SU-DHL-6 (cell line): ENCODE data around the gene PLCB1.

ENCODE experiments used
- H2AFZ ChIP-seq: fragments of 200-600 bp; sonication (generic); 2 replicates; pipeline ENCODE4 v1.6.1; 2014; ENCODE audit warnings: low read depth, mild to moderate bottlenecking, moderate library complexity, mixed read lengths, antibody characterized with exemption, low read length; ENCODE audit not compliant: severe bottlenecking
- H3F3A ChIP-seq: fragments of 200-600 bp; shearing (Covaris generic); 2 replicates; pipeline ENCODE4 v1.6.0; 2016; ENCODE audit warnings: antibody characterized with exemption, mild to moderate bottlenecking; ENCODE audit not compliant: insufficient read depth
- H3K27ac ChIP-seq: fragments of 200-600 bp; sonication (generic); 2 replicates; pipeline ENCODE4 v1.5.1; 2016; ENCODE audit warnings: low read depth, mild to moderate bottlenecking, low read length, moderate library complexity, mixed read lengths
- H3K27me3 ChIP-seq: fragments of 200-600 bp; sonication (generic), shearing (Covaris generic); 2 replicates; pipeline ENCODE4 v1.6.0; 2014; ENCODE audit warnings: mild to moderate bottlenecking, low read length
- H3K36me3 ChIP-seq: fragments of 200-600 bp; sonication (generic); 2 replicates; pipeline ENCODE4 v1.6.1; 2014; ENCODE audit warnings: mild to moderate bottlenecking, low read length, mixed read lengths
- H3K4me2 ChIP-seq: fragments of 300-600, 200-600 bp; shearing (Covaris generic), sonication (generic); 2 replicates; pipeline ENCODE4 v1.6.0; 2014; ENCODE audit warnings: low read length, low read depth, mild to moderate bottlenecking; ENCODE audit not compliant: poor library complexity, severe bottlenecking
- H3K4me3 ChIP-seq: fragments of 200-600 bp; sonication (generic); 2 replicates; pipeline ENCODE4 v1.5.1; 2014; ENCODE audit warnings: antibody characterized with exemption, low read length, mild to moderate bottlenecking, mixed read lengths; ENCODE audit not compliant: insufficient read depth, poor library complexity, severe bottlenecking
- H3K79me2 ChIP-seq: fragments of 200-600 bp; sonication (generic); 2 replicates; pipeline ENCODE4 v1.6.1; 2014; ENCODE audit warnings: mild to moderate bottlenecking, low read length, moderate library complexity; ENCODE audit not compliant: insufficient read depth
- H3K9ac ChIP-seq: fragments of 200-600 bp; sonication (generic); 2 replicates; pipeline ENCODE4 v1.7.0; 2014; ENCODE audit warnings: mild to moderate bottlenecking, low read length
- H3K9me2 ChIP-seq: fragments of 200-600 bp; sonication (generic); replicated peaks from 2 replicates; pipeline ENCODE4 v1.6.1; 2014; ENCODE audit warnings: low read length; ENCODE audit not compliant: insufficient read depth
- H3K9me3 ChIP-seq: fragments of 200-600 bp; sonication (generic); 2 replicates; pipeline ENCODE4 v1.6.1; 2014; ENCODE audit warnings: low read length, mixed read lengths; ENCODE audit not compliant: insufficient read depth
- H4K20me1 ChIP-seq: fragments of 200-600 bp; sonication (generic); 2 replicates; pipeline ENCODE4 v1.6.1; 2014; ENCODE audit warnings: low read depth, mild to moderate bottlenecking, antibody characterized with exemption, low read length, moderate library complexity, mixed read lengths
- EZH2phosphoT487 ChIP-seq: fragments of 200-600 bp; sonication (generic), shearing (Covaris generic); conservative IDR thresholded peaks from 2 replicates; pipeline ENCODE4 v1.6.1; 2018; ENCODE audit warnings: mild to moderate bottlenecking, antibody characterized with exemption, low read length, moderate library complexity, mixed read lengths
- TF ChIP-seq, protein P1 (sequence below): fragments of 200-600 bp; sonication (generic); IDR thresholded peaks from one replicate; pipeline ENCODE4 v1.5.1; 2017; ENCODE audit warnings: antibody characterized with exemption, mild to moderate bottlenecking, low read length, moderate library complexity; ENCODE audit not compliant: insufficient read depth, poor library complexity, severe bottlenecking

The PLCB1 gene

DNA sequence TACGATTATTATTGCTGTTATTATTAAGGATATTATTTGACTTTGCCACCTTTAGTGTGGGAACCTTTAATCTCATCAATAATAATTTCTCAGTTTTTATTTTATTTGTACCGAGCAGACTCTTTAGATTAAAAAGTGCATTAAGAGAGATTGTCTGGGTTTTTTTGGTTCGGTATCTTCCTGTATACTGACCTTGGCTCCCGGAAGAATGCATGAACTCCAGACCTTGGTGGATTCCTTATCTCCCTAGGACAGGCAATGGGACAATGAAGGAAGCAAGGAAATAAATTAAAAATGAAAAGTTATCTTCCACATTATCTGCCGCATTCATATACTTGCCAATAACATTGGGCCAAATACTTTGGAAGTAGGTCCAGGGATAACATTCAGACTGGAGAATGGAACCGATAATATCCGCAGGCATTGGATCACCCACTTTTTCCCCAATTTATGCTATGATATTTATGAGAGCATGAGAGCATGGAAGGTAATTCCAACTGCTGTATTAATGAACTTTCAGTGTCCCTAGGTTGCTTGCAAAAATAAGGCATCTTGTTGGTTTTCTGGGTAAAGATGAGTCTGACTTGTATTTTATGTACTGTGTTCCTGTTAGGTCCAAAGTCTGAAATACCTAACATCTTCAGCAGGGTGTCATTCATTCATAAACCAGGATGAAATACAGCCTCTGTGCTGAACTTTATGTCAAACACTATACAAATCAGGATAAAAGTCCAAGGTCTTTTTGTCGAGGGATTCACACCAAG lies 232.1 kb downstream of the PLCB1 start:
- H3K9me3 ChIP-seq = no peaks in the 10 kb centered on the region
- H4K20me1 ChIP-seq = no peaks in the 10 kb centered on the region
- H3K9ac ChIP-seq = no peak overlapping the region
- no peaks in the 10 kb centered on the region for H3K79me2 ChIP-seq
- no peak overlapping the region for H3K4me3 ChIP-seq
- H3F3A ChIP-seq = no peaks in the 10 kb centered on the region
- H3K9me2 ChIP-seq = no peaks in the 10 kb centered on the region
- H3K36me3 ChIP-seq = no peaks in the 10 kb centered on the region
- H3K4me2 ChIP-seq = no peak overlapping the region
- H2AFZ ChIP-seq = no peak overlapping the region
- H3K27ac ChIP-seq = no peak overlapping the region
- no peak for TF ChIP-seq EZH2phosphoT487
- TF ChIP-seq, protein P1, sequence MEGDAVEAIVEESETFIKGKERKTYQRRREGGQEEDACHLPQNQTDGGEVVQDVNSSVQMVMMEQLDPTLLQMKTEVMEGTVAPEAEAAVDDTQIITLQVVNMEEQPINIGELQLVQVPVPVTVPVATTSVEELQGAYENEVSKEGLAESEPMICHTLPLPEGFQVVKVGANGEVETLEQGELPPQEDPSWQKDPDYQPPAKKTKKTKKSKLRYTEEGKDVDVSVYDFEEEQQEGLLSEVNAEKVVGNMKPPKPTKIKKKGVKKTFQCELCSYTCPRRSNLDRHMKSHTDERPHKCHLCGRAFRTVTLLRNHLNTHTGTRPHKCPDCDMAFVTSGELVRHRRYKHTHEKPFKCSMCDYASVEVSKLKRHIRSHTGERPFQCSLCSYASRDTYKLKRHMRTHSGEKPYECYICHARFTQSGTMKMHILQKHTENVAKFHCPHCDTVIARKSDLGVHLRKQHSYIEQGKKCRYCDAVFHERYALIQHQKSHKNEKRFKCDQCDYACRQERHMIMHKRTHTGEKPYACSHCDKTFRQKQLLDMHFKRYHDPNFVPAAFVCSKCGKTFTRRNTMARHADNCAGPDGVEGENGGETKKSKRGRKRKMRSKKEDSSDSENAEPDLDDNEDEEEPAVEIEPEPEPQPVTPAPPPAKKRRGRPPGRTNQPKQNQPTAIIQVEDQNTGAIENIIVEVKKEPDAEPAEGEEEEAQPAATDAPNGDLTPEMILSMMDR = no peak
- H3K27me3 ChIP-seq = no peaks in the 10 kb centered on the region

DNA sequence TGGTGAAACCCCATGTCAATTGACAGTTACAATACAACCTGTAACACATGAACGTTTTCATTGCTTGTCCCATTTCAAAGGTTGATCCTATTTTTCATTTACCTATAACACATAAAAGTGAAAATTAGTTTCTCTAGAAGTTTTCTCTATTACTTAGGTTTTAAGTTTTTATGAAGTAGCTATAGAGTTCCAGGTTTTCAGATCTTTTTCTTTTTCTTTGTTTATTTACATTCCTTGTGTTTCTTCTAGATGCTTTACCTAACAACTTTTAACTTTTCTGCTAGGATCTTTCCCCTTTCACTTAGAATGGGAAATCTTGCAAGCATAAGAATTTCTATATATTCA lies 232.6 kb downstream of the PLCB1 start:
- H3K27ac ChIP-seq = no peak overlapping the region
- no peak overlapping the region for H3K9ac ChIP-seq
- no peak for TF ChIP-seq EZH2phosphoT487
- TF ChIP-seq, protein P1 = no peak
- no peaks in the 10 kb centered on the region for H3K27me3 ChIP-seq
- no peaks in the 10 kb centered on the region for H4K20me1 ChIP-seq
- no peak overlapping the region for H2AFZ ChIP-seq
- no peaks in the 10 kb centered on the region for H3K79me2 ChIP-seq
- H3K4me2 ChIP-seq = no peak overlapping the region
- no peak overlapping the region for H3K4me3 ChIP-seq
- H3K9me3 ChIP-seq = no peaks in the 10 kb centered on the region
- no peaks in the 10 kb centered on the region for H3K36me3 ChIP-seq
- H3K9me2 ChIP-seq = no peaks in the 10 kb centered on the region
- H3F3A ChIP-seq = no peaks in the 10 kb centered on the region

DNA sequence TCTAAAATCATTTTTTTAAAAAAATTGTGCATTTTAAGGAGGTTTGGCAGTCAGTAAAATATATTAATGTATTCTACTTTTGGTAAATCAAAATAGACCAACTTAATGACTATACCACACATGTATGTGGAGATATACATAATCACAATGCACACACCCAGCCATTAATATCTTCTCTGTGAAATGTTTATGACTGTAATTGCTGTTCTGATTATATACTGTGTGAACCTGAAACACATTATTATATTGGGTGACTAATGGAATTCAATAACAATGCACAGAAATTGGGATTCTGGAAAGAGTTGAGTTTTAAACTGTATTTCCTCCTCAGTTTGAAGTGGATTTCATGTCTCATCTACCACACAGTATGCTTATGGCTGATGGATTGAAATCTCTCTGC lies 233.6 kb downstream of the PLCB1 start:
- Histone ChIP-seq H2AFZ (no peak overlapping the region), H3K9me3 (no peaks in the 10 kb centered on the region), H3K4me3 (no peak overlapping the region), H3K4me2 (no peak overlapping the region), H3K36me3 (no peaks in the 10 kb centered on the region), H3K9ac (no peak overlapping the region), H3F3A (no peaks in the 10 kb centered on the region), H3K27ac (no peak overlapping the region), H3K9me2 (no peaks in the 10 kb centered on the region), H3K27me3 (no peaks in the 10 kb centered on the region), H4K20me1 (no peaks in the 10 kb centered on the region), H3K79me2 (no peaks in the 10 kb centered on the region)
- TF ChIP-seq, protein P1 = no peak
- TF ChIP-seq EZH2phosphoT487 = no peak
